Myocyte (in vitro differentiated cells): Measurements from ENCODE around the gene TMOD2. TPM values are rescaled to one million over a fixed set of nuclear protein-coding genes. Genes with fewer than 3 reads are reported as not detected.
A peak's percentile ranks its signal among the peaks of the same experiment; 100 is the strongest.

Experiments used
- DNase-seq: peaks from one replicate; pipeline ENCODE4 v3.0.0-alpha.2; 2012; ENCODE audit warnings: low read depth
- total RNA-seq: library from RNA; depleted of rRNA; stranded (reverse); fragments of >200 nt; gene quantifications from 2 replicates; pipeline ENCODE4 v1.2.3, GENCODE V29; 2014

TMOD2 gene
- total RNA-seq, 1 donor from 2014 or later = 2.4 TPM

DNA sequence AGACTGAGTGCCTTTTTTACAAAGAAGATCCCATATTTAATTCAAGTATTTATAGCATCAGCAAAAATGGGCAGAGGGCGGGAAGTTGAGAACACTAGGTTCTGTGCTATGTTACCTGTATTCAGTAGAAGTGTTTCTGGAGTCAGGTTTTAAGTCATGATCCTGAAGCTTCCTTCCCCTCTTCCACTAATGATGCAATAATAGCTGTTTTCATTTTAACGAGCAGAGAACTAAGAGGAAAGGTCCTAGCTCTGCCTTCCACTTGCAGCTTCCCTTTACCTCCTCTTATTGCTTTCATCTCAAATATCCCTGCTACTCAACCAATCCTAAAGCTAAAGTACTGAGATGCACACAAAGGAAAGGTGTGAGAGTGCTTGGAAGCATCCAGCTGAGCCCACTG, 61.2 kb downstream of the TMOD2 start:
- no peak for DNase-seq

DNA sequence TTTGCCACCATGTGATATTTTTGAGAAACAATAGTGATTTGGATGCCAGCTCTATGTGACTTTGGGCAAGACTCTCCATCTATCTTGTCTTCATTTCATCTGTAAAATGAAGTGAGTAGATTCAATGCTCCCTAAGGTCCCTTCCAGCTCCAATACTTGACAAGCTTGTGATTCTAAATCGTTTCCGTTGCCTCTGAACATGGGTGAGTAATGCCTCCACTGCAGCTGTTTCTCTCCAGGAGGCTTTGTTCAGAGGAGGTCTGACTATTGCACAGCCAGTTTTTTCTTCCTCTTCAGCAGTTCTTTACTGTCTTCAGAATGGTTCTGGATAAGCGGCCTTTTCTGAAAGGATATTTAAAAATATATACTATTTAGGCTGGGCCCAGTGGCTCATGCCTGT, 63.2 kb downstream of the TMOD2 start:
- peak; percentile 70 for DNase-seq

- DNase-seq = no peak
These were observed 65.2 kb downstream of the TMOD2 start for GRCh38 chr15:51816611-51817010.

- DNase-seq = no peak
These were observed 66.8 kb downstream of the TMOD2 start for GRCh38 chr15:51818150-51818549.

DNA sequence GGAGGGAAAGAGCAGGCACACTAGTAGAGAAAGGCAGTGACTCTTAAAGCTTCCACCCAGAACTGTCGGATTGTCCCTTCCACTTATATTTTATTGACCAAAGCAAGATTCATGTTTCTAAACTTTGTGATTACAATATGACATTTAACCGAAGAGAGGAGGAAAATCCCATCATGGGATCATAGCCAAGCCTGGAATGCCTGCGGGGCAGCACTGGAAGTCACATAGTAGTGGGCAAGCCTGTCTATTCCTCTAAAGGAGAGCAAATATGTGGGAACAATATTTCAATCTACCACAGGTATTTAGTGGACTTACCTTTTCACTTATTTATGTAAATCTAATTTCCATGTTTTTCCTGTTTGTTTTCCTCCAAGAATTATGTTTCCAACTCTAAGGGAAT, 74.3 kb downstream of the TMOD2 start:
- no peak for DNase-seq

DNA sequence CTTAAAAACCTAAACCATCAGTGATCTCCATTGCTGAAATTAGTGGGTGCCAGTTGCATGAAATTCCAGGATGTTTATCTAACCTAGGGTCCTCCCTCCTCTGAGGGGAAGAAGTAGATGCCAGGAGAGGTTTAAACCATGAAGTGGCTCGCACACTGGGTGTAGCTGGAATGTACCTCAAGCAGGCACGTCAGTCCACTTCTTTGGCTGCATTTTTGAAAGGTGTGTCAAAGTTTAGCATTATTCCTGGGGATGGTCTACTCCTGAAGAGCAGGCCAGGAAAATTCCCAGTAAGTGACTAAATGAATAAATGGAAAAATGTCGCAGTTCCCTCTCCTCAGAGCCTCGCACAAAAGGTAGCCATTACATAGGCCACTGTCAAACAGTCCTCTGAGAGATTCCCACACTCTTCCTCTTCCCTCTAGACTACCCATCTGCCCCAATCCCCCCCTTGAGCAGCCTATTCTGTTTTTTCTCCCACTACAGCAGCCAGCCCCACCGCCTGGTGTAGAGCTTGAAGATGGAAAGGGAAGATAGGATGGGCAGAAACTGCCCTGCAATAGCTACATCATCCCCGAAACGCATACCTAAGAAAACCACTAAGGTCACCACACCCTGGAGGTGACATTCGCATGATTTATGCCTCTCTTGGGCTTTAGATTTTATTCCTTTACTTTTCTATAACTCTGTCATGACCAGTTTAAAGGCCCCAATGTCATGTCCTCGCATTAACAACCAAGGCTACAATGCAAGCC, 77.4 kb downstream of the TMOD2 start:
- DNase-seq = no peak

DNA sequence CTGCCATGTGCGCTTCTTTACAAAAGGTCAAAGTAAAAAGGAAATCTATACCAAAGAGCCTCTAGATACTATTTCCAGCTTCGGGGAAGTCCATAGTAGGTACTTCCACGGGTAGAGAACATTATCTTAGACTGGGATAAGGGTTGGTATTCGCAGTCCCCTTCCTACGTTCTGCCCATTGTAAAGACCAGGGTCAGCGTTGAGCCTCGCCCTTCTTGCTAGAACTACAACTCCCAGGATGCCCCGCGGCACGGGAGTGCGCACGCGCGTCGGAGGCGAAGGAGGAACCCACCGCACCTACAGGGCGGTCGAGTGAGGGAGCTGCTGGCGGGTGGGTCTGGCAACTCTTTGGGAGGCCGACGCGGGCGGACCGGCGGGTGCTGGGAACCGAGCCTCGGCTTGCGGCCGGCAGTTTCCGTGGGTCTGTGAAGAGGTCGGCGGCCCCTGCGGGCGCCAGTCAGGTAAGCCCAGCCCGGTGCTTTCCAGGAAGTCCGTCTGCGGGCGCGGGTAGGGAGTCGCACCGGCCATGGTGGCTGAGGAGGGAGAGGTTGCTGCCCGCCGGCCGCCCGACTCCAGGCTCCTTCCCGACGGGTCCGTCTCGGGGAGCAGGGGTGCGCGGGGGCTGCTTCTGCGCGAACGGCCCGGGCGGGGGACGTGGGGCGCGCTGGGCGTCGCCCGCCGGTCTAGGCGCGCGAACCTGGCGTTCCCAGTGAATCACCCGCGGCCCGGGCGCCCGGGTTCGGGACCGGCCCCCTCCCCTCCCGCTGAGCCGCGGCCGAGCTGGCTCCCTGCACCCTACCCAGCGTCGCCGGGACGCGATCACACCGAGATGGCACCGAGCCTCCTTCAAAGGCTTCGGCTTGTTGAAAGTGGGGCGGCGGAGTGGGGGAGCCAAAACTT, 78.2 kb downstream of the TMOD2 start, which contains the start of gene TMOD3:
Gene TMOD3 (plus strand): TSS at position 278 of the 900 bp plus-strand sequence. CDS start 33,232 bp downstream, outside the sequence.
- peak; percentile 92 for DNase-seq

- no peak for DNase-seq
These were observed 78.9 kb downstream of the TMOD2 start for GRCh38 chr15:51830276-51830806.

GRCh38 chr15:51833772-51834171, 82.4 kb downstream of the TMOD2 start:
- no peak for DNase-seq

- no peak for DNase-seq
These were observed 86.4 kb downstream of the TMOD2 start for GRCh38 chr15:51837792-51838251.

- DNase-seq = no peak
These were observed 86.9 kb downstream of the TMOD2 start for GRCh38 chr15:51838270-51838669.

DNA sequence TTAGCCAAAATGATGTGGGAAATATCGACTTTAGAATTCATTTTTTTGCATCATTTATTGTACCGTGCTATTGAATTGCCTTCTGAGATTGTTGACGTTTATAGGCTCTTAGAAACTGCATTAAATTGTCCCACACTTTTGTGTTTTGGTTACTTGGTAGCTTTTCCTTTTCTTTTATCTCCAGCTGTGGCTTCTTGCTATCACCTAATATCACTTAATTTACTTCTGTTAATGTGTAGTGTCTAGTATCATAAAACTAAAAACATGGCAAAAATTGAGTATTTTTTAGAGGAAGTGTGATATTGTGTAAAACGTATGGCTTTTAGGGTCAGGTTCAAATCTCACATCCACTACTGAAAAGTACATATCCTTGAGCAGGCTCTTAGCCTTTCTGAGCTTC, 89.3 kb downstream of the TMOD2 start:
- DNase-seq = no peak

DNA sequence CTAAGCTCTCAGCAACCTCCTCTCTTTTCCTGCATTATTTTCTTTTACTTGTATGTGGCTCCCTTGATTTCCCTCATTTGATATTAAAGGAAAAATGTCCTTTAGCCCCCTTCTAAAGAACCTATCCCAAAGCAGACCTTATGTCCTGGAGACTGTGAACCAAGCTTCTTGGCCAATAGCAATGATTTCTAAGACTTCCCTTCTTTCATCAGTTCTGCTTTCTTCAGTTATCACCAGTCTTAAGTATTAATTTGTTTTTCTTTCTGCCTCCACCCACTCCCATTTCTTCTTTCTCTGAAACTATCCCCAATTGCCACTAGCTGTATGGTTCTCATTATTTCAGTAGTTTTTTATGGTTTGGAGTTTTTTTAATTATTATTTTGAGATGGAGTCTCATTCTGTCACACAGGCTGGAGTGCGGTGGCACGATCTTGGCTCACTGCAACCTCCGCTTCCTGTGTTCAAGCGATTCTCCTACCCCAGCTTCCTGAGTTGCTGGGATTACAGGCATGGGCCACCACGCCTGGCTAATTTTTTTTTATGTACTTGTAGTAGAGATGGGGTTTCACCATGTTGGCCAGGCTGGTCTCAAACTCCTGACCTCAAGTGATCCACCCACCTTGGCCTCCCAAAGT, 90.1 kb downstream of the TMOD2 start:
- DNase-seq = no peak

DNA sequence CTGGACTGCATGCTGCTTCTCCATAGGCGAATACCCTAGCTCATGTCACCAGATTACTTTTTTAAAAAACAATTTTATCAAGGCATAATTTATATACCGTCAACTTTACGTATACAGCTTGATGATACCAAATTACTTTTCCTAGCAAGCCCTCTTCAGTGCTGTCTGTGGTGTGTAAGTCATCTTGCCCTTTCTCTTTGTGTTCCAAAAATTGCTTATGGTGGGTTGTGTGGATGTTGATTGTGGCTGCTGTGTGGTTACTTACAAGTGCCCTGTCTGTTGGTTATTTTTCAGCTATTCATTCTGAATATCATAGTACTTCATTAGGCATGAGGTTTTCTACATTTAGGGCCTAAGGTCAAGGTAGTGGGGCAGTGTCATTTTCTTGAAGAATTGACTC, 90.9 kb downstream of the TMOD2 start:
- DNase-seq = no peak

- DNase-seq = no peak
These were observed 91.7 kb downstream of the TMOD2 start for GRCh38 chr15:51842852-51843737.

DNA sequence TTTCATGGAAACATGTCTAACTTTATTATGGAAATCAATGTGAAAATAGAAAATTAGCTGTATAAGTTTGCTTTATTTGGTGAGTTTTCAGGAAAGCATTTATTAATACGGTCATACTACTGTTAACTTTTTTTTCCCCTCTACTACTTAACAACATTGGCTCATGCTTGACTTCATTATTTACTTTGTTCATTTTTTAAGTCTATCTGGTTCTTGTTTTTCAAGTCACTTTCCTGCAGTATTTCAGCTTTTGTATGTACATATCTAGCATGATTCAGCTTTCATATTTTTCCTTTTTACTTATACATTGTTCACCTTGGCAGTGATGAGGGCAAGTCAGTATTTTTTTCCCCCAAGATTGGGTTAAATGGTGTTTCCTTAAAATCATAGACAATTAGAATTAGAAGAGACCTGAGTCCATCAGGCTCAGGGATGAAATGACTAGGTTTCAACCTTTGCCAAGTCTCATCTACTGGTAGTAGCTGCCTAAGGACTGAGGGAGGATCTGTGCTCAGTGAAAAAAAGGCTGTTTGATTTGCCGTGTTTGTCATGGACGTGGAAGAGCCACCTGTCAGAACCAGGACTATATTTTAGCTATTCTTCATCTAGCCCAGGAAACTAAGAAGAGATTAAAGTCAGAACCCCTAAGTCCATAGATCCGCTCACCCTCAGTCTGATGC, 93.5 kb downstream of the TMOD2 start:
- DNase-seq = no peak

DNA sequence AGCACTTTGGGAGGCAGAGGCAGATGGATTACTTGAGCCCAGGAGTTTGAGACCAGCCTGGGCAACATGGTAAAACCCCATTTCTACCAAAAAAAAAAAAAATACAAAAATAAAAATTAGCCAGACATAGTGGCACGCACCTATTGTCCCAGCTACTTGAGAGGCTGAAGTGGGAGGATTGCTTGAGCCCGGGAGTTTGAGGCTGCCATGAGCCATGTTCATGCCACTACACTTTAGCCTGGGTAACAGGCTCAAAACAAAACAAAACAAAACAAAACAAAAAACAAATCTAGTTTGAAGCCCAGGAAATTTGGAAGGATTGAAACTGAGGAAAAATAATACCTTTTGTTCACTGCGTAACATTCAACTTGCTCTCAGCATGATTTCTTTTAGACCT, 94.7 kb downstream of the TMOD2 start:
- no peak for DNase-seq

DNA sequence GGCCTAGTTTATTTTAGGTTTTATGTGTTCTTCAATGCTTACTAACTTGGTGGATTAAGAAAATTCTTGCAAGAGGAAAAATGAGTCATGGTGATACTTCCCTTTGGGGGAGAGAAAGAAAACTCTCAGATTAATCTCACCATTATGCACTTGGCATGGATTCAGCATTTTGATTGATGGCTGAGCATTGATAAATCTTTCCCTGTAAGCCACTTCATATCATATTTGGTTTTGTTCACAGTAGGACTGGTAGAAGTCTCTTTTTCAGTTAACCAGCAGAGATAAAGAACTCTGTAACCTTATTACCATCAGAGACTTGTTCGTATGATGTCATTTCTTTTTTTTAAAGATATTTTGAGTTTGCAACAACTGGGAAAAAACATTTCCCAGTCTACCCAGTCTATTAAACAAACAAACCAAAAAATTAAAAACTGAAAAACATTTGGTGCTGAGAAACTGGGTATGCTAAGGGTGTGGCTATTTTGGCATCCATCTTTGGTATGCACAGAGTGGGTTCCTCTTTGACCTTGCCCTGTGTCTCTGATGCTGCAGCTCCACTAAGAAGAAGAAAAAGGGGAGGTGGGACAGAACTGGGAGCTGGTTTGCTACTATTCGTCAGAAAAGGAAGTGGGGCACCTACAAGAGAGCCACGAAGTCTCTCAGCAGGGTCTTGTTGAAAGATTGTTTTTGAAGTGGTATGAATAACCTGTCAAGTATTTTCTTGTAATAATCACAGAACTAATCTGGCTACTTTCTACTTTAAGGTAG, 95.2 kb downstream of the TMOD2 start:
- DNase-seq = peak; percentile 52

DNA sequence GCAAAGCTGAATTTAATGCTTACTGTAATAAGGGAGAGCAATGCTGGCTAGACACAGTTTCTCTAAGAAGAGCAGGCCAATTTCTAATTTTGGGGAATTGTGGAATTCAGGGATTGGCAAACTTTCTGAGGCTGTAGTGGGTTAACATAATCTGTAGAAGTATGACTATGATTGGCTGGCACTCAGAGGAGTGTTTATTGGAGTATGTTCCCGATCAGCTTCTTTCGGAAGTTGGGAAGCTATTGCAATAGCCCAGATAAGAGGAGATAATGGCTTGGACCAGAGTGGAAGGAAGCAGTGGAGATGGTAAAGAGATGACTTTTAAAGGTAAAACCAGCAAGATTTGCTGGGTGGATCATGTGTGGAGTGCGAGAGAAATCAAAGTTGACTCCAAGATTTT, 97.4 kb downstream of the TMOD2 start:
- no peak for DNase-seq
